ENCODE results near the gene ACTMAP. TPM values are rescaled to one million over a fixed set of nuclear protein-coding genes. Genes with fewer than 3 reads are reported as not detected.
"Not testable (repeated sequence)": the region's sequence is repeated elsewhere in the genome, so short reads cannot be mapped to it uniquely, and the experiment has no call there.

ACTMAP gene
- total and polyA plus RNA-seq, 2 experiments from 2014 or later, result 9.6 to 30.4 TPM

- H3K27ac ChIP-seq, result peak overlapping the region; percentile 98
- H3K36me3 ChIP-seq, result no peaks in the 10 kb centered on the region
- H3K27me3 ChIP-seq, result no peaks in the 10 kb centered on the region
- H3K4me1 ChIP-seq (ENCODE audit: low read depth), result no peaks in the 10 kb centered on the region
- TF ChIP-seq CTCF (IDR thresholded peaks at IDR 0.05; ENCODE audit: low read depth, low read length), result no peak
- H3K4me3 ChIP-seq, result peak overlapping the region; percentile 49
- H3K9me3 ChIP-seq (ENCODE audit: low read depth), result no peaks in the 10 kb centered on the region
- no peak for DNase-seq (ENCODE audit: low read depth in 1 of 2, low spot score in 1 of 2)
Observed at GRCh38 chr19:40777645-40777936, 27.3 kb upstream of the ACTMAP start.

- TF ChIP-seq CTCF (IDR thresholded peaks at IDR 0.05; ENCODE audit: low read depth, low read length), result no peak
Observed at GRCh38 chr19:40776932-40777644, 26.8 kb upstream of the ACTMAP start.

GRCh38 chr19:40776364-40776763 lies 26.1 kb upstream of the ACTMAP start:
- DNase-seq (ENCODE audit: low read depth in 1 of 2, low spot score in 1 of 2), result no peak
- Histone ChIP-seq H3K36me3 (no peaks in the 10 kb centered on the region), H3K9me3 (ENCODE audit: low read depth) (no peaks in the 10 kb centered on the region), H3K27ac (peak overlapping the region; percentile 98), H3K4me1 (ENCODE audit: low read depth) (no peaks in the 10 kb centered on the region), H3K4me3 (no peak overlapping the region), H3K27me3 (no peaks in the 10 kb centered on the region)
- no peak for TF ChIP-seq CTCF (IDR thresholded peaks at IDR 0.05; ENCODE audit: low read depth, low read length)

More at GRCh38 chr19:40776932-40777644, 26.8 kb upstream of the ACTMAP start:
- peak; percentile 93 to 94 for DNase-seq (ENCODE audit: low read depth in 1 of 2, low spot score in 1 of 2)
- peak overlapping the region; percentile 49 for H3K4me3 ChIP-seq
- no peaks in the 10 kb centered on the region for H3K9me3 ChIP-seq (ENCODE audit: low read depth)
- no peaks in the 10 kb centered on the region for H3K27me3 ChIP-seq
- no peaks in the 10 kb centered on the region for H3K4me1 ChIP-seq (ENCODE audit: low read depth)
- peak overlapping the region; percentile 98 for H3K27ac ChIP-seq
- no peaks in the 10 kb centered on the region for H3K36me3 ChIP-seq

GRCh38 chr19:40775632-40776022 lies 25.4 kb upstream of the ACTMAP start:
- Histone ChIP-seq H3K4me1 (ENCODE audit: low read depth) (no peaks in the 10 kb centered on the region), H3K27ac (no peak overlapping the region), H3K9me3 (ENCODE audit: low read depth) (no peaks in the 10 kb centered on the region), H3K4me3 (no peak overlapping the region), H3K36me3 (no peaks in the 10 kb centered on the region), H3K27me3 (no peaks in the 10 kb centered on the region)
- no peak for DNase-seq (ENCODE audit: low read depth in 1 of 2, low spot score in 1 of 2)
- no peak for TF ChIP-seq CTCF (IDR thresholded peaks at IDR 0.05; ENCODE audit: low read depth, low read length)

GRCh38 chr19:40774916-40775631 lies 24.8 kb upstream of the ACTMAP start, which contains the start of gene MIA:
MIA (plus strand) TSS chr19:40775521; CDS start chr19:40775543, 22 bp downstream.
- Histone ChIP-seq H3K27ac (no peak within 1 kb of the TSS), H3K9me3 (ENCODE audit: low read depth) (no peaks in the 10 kb centered on the region), H3K4me3 (no peak within 1 kb of the TSS), H3K36me3 (no peaks in the 10 kb centered on the region), H3K27me3 (no peaks in the 10 kb centered on the region), H3K4me1 (ENCODE audit: low read depth) (no peaks in the 10 kb centered on the region)
- TF ChIP-seq CTCF (IDR thresholded peaks at IDR 0.05; ENCODE audit: low read depth, low read length), result no peak
- peak in 1 of 2 donors; percentile 38 for DNase-seq (ENCODE audit: low read depth in 1 of 2, low spot score in 1 of 2)

GRCh38 chr19:40771101-40771862 lies 21.0 kb upstream of the ACTMAP start:
- not testable (repeated sequence) for H3K36me3 ChIP-seq; H3K4me3 ChIP-seq; H3K9me3 ChIP-seq (ENCODE audit: low read depth); H3K27ac ChIP-seq; H3K27me3 ChIP-seq; H3K4me1 ChIP-seq (ENCODE audit: low read depth); DNase-seq (ENCODE audit: low read depth in 1 of 2, low spot score in 1 of 2)
